GM12878 (cell line): ENCODE measurements around the gene PLA2G4E. TPM values are rescaled to one million over a fixed set of nuclear protein-coding genes. Genes with fewer than 3 reads are reported as not detected.

Experiments
- ATAC-seq: fragments of 200-7000 bp; cut with Tn5 transposase; 3 replicates; pipeline ENCODE4 v1.9.1; 2020; ENCODE audit warnings: mild to moderate bottlenecking, moderate library complexity
- BruUV-seq: library from RNA; stranded (reverse); fragments of 400-500 nt; replicated peaks from 2 replicates; lab custom pipeline; 2021; lab: Mats Ljungman, UMichigan
- CTCF ChIA-PET: fragments of 300-600 bp; sonication (Branson Sonifier 250); formaldehyde crosslinking; extraction: SDS; loops from one replicate; lab custom pipeline; 2021; ENCODE audit warnings: inconsistent platforms; lab: Yijun Ruan, JAX
- POLR2A ChIA-PET: fragments of 350-600 bp; formaldehyde crosslinking; extraction: SDS; loops from one replicate; lab custom pipeline; 2021; ENCODE audit warnings: inconsistent platforms; lab: Charles Lee
- RAD21 ChIA-PET: fragments of 300-600 bp; sonication (Branson Sonifier 250); formaldehyde crosslinking; loops from one replicate; lab custom pipeline; 2023; ENCODE audit warnings: antibody characterized with exemption; ENCODE audit not compliant: unreplicated experiment; lab: Charles Lee
- SMC1A ChIA-PET: fragments of 300-600 bp; sonication (Branson Sonifier 250); formaldehyde crosslinking; loops from one replicate; lab custom pipeline; 2023; ENCODE audit not compliant: unreplicated experiment, uncharacterized antibody; lab: Charles Lee
- DNase-seq: peaks from one replicate; pipeline ENCODE4 v3.0.0-alpha.2; 2011; ENCODE audit warnings: low read depth, low spot score
- FAIRE-seq: peaks from 3 replicates; lab custom pipeline; 2011; peaks lifted over from hg19 to GRCh38; lab: Jason Lieb, UNC
- H2AFZ ChIP-seq: 2 replicates; pipeline ENCODE4 v1.6.0; 2011; ENCODE audit warnings: low read depth, low read length, control low read depth; ENCODE audit not compliant: control insufficient read depth
- H3K27ac ChIP-seq: 2 replicates; pipeline ENCODE4 v1.5.1; 2011; ENCODE audit warnings: control low read depth; ENCODE audit not compliant: control insufficient read depth, insufficient read depth
- H3K27me3 ChIP-seq, 2 experiments: replicated peaks in 1 of 2; 2 replicates each; pipeline versions ENCODE4 v1.6.0 to v1.6.1; 2011; ENCODE audit warnings: low read length in 1 of 2; ENCODE audit not compliant: control insufficient read depth in 2 of 2, insufficient read depth in 2 of 2
- H3K36me3 ChIP-seq, 2 experiments: 2 replicates each; pipeline ENCODE4 v1.5.1; 2011; ENCODE audit warnings: low read length in 1 of 2; ENCODE audit not compliant: control insufficient read depth in 2 of 2, insufficient read depth in 2 of 2
- H3K4me1 ChIP-seq: 2 replicates; pipeline ENCODE4 v1.6.1; 2011; ENCODE audit warnings: mild to moderate bottlenecking, low read length, moderate library complexity, mixed read lengths; ENCODE audit not compliant: control insufficient read depth, insufficient read depth
- H3K4me2 ChIP-seq: 2 replicates; pipeline ENCODE4 v1.6.0; 2011; ENCODE audit warnings: control low read depth; ENCODE audit not compliant: control insufficient read depth, insufficient read depth
- H3K4me3 ChIP-seq: fragments of 200-600 bp; sonication (generic); 2 replicates; pipeline ENCODE4 v1.5.1; 2016
- H3K79me2 ChIP-seq: 2 replicates; pipeline ENCODE4 v1.6.0; 2011; ENCODE audit warnings: low read length; ENCODE audit not compliant: control insufficient read depth, insufficient read depth
- H3K9ac ChIP-seq: 2 replicates; pipeline ENCODE4 v1.8.0; 2011; ENCODE audit warnings: low read length, control low read depth, mixed read lengths; ENCODE audit not compliant: control insufficient read depth, insufficient read depth
- H3K9me3 ChIP-seq: replicated peaks from 3 replicates; pipeline ENCODE4 v1.5.1; 2011; ENCODE audit warnings: mild to moderate bottlenecking, low read length; ENCODE audit not compliant: control insufficient read depth, insufficient read depth
- H4K20me1 ChIP-seq: 2 replicates; pipeline ENCODE4 v1.6.0; 2011; ENCODE audit not compliant: control insufficient read depth, insufficient read depth
- ATF7 ChIP-seq: fragments of 450-650 bp; IDR thresholded peaks from 2 replicates; pipeline ENCODE4 v1.6.1; 2016; ENCODE audit warnings: low read depth, mild to moderate bottlenecking
- BHLHE40 ChIP-seq, 2 experiments: fragments of 450-650 bp in 1 of 2; IDR thresholded peaks; 2 replicates each; pipeline ENCODE4 v1.6.1; 2011 to 2017; ENCODE audit warnings: low read depth in 2 of 2, borderline replicate concordance in 1 of 2, improper control_type of control experiment in 1 of 2, low read length in 1 of 2, mild to moderate bottlenecking in 1 of 2
- BMI1 ChIP-seq: fragments of 450-650 bp; IDR thresholded peaks from 2 replicates; pipeline ENCODE4 v1.6.1; 2016; ENCODE audit warnings: mild to moderate bottlenecking, moderate library complexity, borderline replicate concordance
- ETV6 ChIP-seq, 2 experiments: fragments of 450-650 bp in 1 of 2; IDR thresholded peaks in 1 of 2; conservative IDR thresholded peaks in 1 of 2; 2 replicates each; pipeline ENCODE4 v1.6.1; 2014; ENCODE audit warnings: antibody characterized with exemption in 1 of 2, borderline replicate concordance in 1 of 2, low read depth in 1 of 2, mild to moderate bottlenecking in 1 of 2, moderate library complexity in 1 of 2
- IKZF1 ChIP-seq: fragments of 450-650 bp; conservative IDR thresholded peaks from 2 replicates; pipeline ENCODE4 v1.6.1; 2017; ENCODE audit warnings: antibody characterized with exemption, mild to moderate bottlenecking
- LARP7 ChIP-seq: fragments of 450-650 bp; IDR thresholded peaks from 2 replicates; pipeline ENCODE4 v1.6.1; 2017; ENCODE audit warnings: mild to moderate bottlenecking
- MTA3 ChIP-seq: IDR thresholded peaks from 2 replicates; pipeline ENCODE4 v1.6.1; 2012; ENCODE audit warnings: low read length, inconsistent platforms, borderline replicate concordance
- PML ChIP-seq: IDR thresholded peaks from 2 replicates; pipeline ENCODE4 v1.6.1; 2012; ENCODE audit warnings: low read length, inconsistent platforms
- SIX5 ChIP-seq: IDR thresholded peaks from 2 replicates; pipeline ENCODE4 v1.6.1; 2011; ENCODE audit warnings: mild to moderate bottlenecking, low read depth, low read length, moderate library complexity; ENCODE audit not compliant: severe bottlenecking
- TARDBP ChIP-seq: IDR thresholded peaks from 2 replicates; pipeline ENCODE4 v1.6.1; 2016; ENCODE audit warnings: borderline replicate concordance
- WGBS: methylation state at CpG from one replicate; pipeline ENCODE4 v1.1.6; 2016; ENCODE audit warnings: low lambda C conversion rate; ENCODE audit not compliant: insufficient replicate concordance, insufficient coverage; ENCODE audit errors: missing lambda C conversion rate; 5-methylcytosine and 5-hydroxymethylcytosine counted together
- in situ Hi-C: fragments of 300-500 bp; cut with MboI; formaldehyde crosslinking; loops from 9 replicates; pipeline ENCODE4 v1.14.3; 2018; ENCODE audit warnings: mixed read lengths
- intact Hi-C: fragments of 100-400 bp; cut with micrococcal nuclease; formaldehyde crosslinking; loops from one replicate; pipeline ENCODE4 v1.14.2; 2022; ENCODE audit not compliant: unreplicated experiment
- polyA plus RNA-seq, 11 experiments: library from polyadenylated mRNA; depleted of rRNA in 4 of 11; unstranded in 6 of 11; stranded (reverse) in 5 of 11; fragments of >200 nt; fragmentation: Nextera tagmentation in 4 of 11; fragmentation: Illumina TruSeq in 1 of 11; extraction: Ambion mirVana in 4 of 11; extraction: Trizol in 1 of 11; gene quantifications; 1 replicate in 1 of 11; 2 replicates in 10 of 11; pipeline versions ENCODE4 v1.2.1 to v1.2.3, GENCODE V29; 2011 to 2016; ENCODE audit warnings: inconsistent platforms in 2 of 11, missing spikeins in 2 of 11, low read depth in 1 of 11
- total RNA-seq, 4 experiments: library from RNA; depleted of rRNA in 3 of 4; stranded (reverse); fragments of >200 nt in 3 of 4; fragmentation: Illumina TruSeq in 1 of 4; extraction: Trizol in 1 of 4; gene quantifications; 2 replicates each; pipeline versions ENCODE4 v1.2.1 to v1.2.3, GENCODE V29; 2013 to 2021
- TF ChIP-seq, protein P1 (sequence below): IDR thresholded peaks from 2 replicates; pipeline ENCODE4 v1.6.1; 2012; ENCODE audit warnings: low read depth, low read length, improper control_type of control experiment
- TF ChIP-seq, protein P2 (sequence below), 3 experiments: IDR thresholded peaks in 2 of 3; conservative IDR thresholded peaks in 1 of 3; 2 replicates each; pipeline ENCODE4 v1.5.1; 2011; ENCODE audit warnings: low read depth in 3 of 3, low read length in 3 of 3, mild to moderate bottlenecking in 3 of 3, control low read depth in 2 of 3, moderate library complexity in 2 of 3, inconsistent platforms in 1 of 3, mixed read lengths in 1 of 3; ENCODE audit not compliant: control insufficient read depth in 2 of 3, insufficient read depth in 1 of 3; ENCODE audit errors: extremely low read depth in 1 of 3
- TF ChIP-seq, protein P3 (sequence below): fragments of 450-650 bp; formaldehyde crosslinking; IDR thresholded peaks from 2 replicates; pipeline ENCODE4 v1.4.0; 2020; ENCODE audit warnings: mild to moderate bottlenecking, moderate library complexity
- TF ChIP-seq, protein P4 (sequence below): IDR thresholded peaks from 2 replicates; pipeline ENCODE4 v1.6.1; 2011; ENCODE audit warnings: borderline replicate concordance, low read depth, mild to moderate bottlenecking, moderate library complexity, low read length; ENCODE audit not compliant: insufficient read depth, poor library complexity, severe bottlenecking

Gene PLA2G4E
- total and polyA plus RNA-seq, 10 of the 15 experiments (the other 5 are each of a cell fraction or from before 2014, with no cell fraction given) = 0.05 to 0.32 (median 0.06) TPM; not detected in 5

DNA sequence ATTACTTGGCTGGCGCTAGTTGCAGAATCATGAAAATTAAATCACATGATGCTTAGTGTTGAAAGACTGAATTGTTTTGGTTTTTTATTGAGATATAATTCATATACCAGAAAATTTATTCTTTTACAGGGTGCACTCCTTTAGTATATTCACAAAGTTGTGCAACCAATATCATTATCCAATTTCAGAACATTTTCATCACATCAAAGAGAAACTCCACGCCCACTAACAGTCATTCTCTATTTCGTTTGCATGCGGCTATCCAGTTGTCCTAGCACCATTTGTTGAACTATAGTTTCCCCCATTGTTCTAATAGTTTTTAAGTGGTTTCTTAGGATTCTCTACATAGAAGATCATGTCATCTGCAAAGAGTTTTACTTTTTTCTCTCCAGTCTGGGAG lies 52.1 kb downstream of the PLA2G4E start:
- in situ Hi-C loops = no loop called here
- no peak overlapping the region for H2AFZ ChIP-seq
- TF ChIP-seq, protein P1, sequence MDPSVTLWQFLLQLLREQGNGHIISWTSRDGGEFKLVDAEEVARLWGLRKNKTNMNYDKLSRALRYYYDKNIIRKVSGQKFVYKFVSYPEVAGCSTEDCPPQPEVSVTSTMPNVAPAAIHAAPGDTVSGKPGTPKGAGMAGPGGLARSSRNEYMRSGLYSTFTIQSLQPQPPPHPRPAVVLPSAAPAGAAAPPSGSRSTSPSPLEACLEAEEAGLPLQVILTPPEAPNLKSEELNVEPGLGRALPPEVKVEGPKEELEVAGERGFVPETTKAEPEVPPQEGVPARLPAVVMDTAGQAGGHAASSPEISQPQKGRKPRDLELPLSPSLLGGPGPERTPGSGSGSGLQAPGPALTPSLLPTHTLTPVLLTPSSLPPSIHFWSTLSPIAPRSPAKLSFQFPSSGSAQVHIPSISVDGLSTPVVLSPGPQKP = no peak
- TF ChIP-seq, protein P2, sequence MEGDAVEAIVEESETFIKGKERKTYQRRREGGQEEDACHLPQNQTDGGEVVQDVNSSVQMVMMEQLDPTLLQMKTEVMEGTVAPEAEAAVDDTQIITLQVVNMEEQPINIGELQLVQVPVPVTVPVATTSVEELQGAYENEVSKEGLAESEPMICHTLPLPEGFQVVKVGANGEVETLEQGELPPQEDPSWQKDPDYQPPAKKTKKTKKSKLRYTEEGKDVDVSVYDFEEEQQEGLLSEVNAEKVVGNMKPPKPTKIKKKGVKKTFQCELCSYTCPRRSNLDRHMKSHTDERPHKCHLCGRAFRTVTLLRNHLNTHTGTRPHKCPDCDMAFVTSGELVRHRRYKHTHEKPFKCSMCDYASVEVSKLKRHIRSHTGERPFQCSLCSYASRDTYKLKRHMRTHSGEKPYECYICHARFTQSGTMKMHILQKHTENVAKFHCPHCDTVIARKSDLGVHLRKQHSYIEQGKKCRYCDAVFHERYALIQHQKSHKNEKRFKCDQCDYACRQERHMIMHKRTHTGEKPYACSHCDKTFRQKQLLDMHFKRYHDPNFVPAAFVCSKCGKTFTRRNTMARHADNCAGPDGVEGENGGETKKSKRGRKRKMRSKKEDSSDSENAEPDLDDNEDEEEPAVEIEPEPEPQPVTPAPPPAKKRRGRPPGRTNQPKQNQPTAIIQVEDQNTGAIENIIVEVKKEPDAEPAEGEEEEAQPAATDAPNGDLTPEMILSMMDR (IDR thresholded peaks at IDR 0.05 in 2 of 3, conservative IDR thresholded peaks at IDR 0.05 in 1 of 3; ENCODE audit: control insufficient read depth in 2 of 3, extremely low read depth in 1 of 3, insufficient read depth in 1 of 3, low read depth in 3 of 3, low read length in 3 of 3) = no peak
- TF ChIP-seq IKZF1 (no peak), ATF7 (0 out of 2 replicates have a peak, but pooled peaks have one; percentile 27), PML (no peak), MTA3 (no peak), ETV6 (conservative IDR thresholded peaks at IDR 0.05 in 1 of 2, IDR thresholded peaks at IDR 0.05 in 1 of 2; ENCODE audit: borderline replicate concordance in 1 of 2, low read depth in 1 of 2) (no peak), BMI1 (no peak), LARP7 (no peak), TARDBP (no peak), BHLHE40 (IDR thresholded peaks at IDR 0.05; ENCODE audit: borderline replicate concordance in 1 of 2, low read depth in 2 of 2, low read length in 1 of 2) (no peak), SIX5 (no peak)
- TF ChIP-seq, protein P3, sequence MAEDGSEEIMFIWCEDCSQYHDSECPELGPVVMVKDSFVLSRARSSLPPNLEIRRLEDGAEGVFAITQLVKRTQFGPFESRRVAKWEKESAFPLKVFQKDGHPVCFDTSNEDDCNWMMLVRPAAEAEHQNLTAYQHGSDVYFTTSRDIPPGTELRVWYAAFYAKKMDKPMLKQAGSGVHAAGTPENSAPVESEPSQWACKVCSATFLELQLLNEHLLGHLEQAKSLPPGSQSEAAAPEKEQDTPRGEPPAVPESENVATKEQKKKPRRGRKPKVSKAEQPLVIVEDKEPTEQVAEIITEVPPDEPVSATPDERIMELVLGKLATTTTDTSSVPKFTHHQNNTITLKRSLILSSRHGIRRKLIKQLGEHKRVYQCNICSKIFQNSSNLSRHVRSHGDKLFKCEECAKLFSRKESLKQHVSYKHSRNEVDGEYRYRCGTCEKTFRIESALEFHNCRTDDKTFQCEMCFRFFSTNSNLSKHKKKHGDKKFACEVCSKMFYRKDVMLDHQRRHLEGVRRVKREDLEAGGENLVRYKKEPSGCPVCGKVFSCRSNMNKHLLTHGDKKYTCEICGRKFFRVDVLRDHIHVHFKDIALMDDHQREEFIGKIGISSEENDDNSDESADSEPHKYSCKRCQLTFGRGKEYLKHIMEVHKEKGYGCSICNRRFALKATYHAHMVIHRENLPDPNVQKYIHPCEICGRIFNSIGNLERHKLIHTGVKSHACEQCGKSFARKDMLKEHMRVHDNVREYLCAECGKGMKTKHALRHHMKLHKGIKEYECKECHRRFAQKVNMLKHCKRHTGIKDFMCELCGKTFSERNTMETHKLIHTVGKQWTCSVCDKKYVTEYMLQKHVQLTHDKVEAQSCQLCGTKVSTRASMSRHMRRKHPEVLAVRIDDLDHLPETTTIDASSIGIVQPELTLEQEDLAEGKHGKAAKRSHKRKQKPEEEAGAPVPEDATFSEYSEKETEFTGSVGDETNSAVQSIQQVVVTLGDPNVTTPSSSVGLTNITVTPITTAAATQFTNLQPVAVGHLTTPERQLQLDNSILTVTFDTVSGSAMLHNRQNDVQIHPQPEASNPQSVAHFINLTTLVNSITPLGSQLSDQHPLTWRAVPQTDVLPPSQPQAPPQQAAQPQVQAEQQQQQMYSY (CRISPR knock-in tag) = no peak; the same call in 1 of the 2 replicates
- TF ChIP-seq, protein P4, sequence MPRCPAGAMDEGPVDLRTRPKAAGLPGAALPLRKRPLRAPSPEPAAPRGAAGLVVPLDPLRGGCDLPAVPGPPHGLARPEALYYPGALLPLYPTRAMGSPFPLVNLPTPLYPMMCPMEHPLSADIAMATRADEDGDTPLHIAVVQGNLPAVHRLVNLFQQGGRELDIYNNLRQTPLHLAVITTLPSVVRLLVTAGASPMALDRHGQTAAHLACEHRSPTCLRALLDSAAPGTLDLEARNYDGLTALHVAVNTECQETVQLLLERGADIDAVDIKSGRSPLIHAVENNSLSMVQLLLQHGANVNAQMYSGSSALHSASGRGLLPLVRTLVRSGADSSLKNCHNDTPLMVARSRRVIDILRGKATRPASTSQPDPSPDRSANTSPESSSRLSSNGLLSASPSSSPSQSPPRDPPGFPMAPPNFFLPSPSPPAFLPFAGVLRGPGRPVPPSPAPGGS = no peak

More for the DNA sequence above, 52.1 kb downstream of the PLA2G4E start:
- peak overlapping the region; percentile 100 for H3K27ac ChIP-seq
- ChIA-PET POLR2A (interaction anchor here (0.6 to 7.2 kb wide), 7 partner anchors 13 to 338 kb away, joined by 5 to 67 read pairs (median 6); partner anchors contain the start of gene MAPKBP1), SMC1A (interaction anchor here (1.2 to 9.7 kb wide), 4 partner anchors 13 to 195 kb away, joined by 3 to 179 read pairs (median 34); partner anchors contain the start of gene MAPKBP1), RAD21 (interaction anchor here (0.7 to 9.0 kb wide), 5 partner anchors 11 to 64 kb away, joined by 3 to 97 read pairs (median 5); no protein-coding TSS in a partner anchor), CTCF (interaction anchor here (2.6 to 3.9 kb wide), 3 partner anchors 11 to 64 kb away, joined by 11 to 27 read pairs (median 13); no protein-coding TSS in a partner anchor)
- peak; percentile 3; the same call in 1 of the 3 replicates for ATAC-seq
- peak overlapping the region; percentile 98 for H3K9ac ChIP-seq
- H3K79me2 ChIP-seq = peaks cover 85% of the 10 kb centered on the region
- peaks cover 0 to 14% of the 10 kb centered on the region in 2 experiments; a peak in 2 of 4 replicates for H3K36me3 ChIP-seq
- H3K4me1 ChIP-seq = peaks cover 37% of the 10 kb centered on the region
- peak overlapping the region; percentile 91 for H3K4me2 ChIP-seq
- FAIRE-seq = peak; percentile 38
- no TSS peak for BruUV-seq
- intact Hi-C loops = no loop called here
- H3K9me3 ChIP-seq = no peaks in the 10 kb centered on the region
- H3K4me3 ChIP-seq = peak overlapping the region; percentile 93
- peak; percentile 28 for DNase-seq
- H3K27me3 ChIP-seq = no peaks in the 10 kb centered on the region
- WGBS = 4% methylated on average over 4 of the region's 4 CpGs
- H4K20me1 ChIP-seq = no peaks in the 10 kb centered on the region
